Measurements from ENCODE around the gene PLEKHF1.

The PLEKHF1 gene

DNA sequence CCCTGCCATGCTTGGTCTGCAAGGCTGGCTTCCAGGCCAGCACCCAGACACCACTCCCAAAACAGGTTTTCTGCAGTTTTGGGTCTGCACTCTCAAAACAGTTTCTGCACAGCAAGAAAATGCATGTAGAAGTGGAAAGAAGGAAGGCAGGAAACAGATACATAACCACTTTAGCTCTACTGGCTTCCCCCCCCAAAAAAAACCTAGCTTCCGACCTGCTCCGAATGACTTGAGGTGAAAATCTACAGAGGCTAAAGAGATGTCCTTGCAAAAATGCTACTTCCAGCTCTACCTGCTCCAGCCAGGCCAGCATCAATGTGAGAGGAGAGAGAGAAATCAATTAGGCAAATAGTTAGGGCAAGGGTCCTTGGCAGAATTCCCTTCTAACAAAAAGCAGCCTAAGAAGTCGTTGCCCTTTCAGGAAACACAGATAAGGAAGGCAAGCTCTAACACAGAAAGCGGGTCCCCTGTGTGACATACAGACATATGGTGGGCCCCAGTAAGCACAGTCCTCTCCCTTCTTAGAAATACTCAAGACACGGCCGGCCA, 46.4 kb downstream of the PLEKHF1 start:
- peak overlapping the region; percentile 58 for H3K27ac Mint-ChIP-seq
- peaks cover 16% of the 10 kb centered on the region for H3K36me3 Mint-ChIP-seq
- no peak for ATAC-seq
- H3K27me3 Mint-ChIP-seq = no peaks in the 10 kb centered on the region
- no peaks in the 10 kb centered on the region for H3K9me3 Mint-ChIP-seq
- H3K4me1 Mint-ChIP-seq = peaks cover 75% of the 10 kb centered on the region
- no peak overlapping the region for H3K4me3 Mint-ChIP-seq

DNA sequence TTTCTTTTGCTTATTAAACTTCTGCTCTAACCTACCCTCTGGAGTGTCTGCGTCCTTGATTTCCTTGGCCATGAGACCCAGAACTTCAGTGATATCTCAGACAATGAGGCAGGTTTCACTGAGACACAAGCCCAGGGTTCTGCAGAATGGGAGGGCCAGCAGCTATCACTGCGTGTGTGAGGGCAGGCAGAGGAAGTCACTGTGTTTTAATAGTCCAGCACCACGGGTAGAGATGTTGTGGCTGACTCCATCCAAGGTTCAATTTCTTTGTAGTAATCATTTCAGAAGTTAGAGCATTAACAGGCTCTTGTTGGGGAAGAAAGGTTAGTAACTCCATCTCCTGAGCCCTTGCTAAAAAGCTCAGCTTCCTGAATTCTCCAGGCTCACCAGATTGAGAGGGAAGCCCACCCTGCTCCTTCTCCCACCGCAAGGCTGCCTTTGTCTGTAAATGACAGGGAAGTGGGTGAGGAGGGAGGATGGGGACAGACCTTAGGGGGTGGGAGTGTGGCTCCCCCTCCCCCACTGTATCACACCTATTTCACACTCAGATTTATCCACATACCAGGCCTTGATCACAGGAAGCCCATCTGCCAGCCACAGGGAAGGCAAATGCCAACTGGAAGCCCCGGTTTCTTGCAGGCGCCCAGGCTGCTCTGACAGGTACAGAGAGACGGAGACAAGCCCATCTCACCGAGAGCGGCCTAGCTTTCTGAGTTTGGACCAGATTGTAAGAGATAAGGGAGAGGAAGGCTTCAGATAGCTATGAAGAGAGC, 47.7 kb downstream of the PLEKHF1 start:
- no peak overlapping the region for H3K4me3 Mint-ChIP-seq
- peaks cover 78% of the 10 kb centered on the region for H3K4me1 Mint-ChIP-seq
- ATAC-seq = no peak
- H3K27ac Mint-ChIP-seq = peak overlapping the region; percentile 99
- H3K9me3 Mint-ChIP-seq = no peaks in the 10 kb centered on the region
- peaks cover 5% of the 10 kb centered on the region for H3K36me3 Mint-ChIP-seq
- no peaks in the 10 kb centered on the region for H3K27me3 Mint-ChIP-seq

DNA sequence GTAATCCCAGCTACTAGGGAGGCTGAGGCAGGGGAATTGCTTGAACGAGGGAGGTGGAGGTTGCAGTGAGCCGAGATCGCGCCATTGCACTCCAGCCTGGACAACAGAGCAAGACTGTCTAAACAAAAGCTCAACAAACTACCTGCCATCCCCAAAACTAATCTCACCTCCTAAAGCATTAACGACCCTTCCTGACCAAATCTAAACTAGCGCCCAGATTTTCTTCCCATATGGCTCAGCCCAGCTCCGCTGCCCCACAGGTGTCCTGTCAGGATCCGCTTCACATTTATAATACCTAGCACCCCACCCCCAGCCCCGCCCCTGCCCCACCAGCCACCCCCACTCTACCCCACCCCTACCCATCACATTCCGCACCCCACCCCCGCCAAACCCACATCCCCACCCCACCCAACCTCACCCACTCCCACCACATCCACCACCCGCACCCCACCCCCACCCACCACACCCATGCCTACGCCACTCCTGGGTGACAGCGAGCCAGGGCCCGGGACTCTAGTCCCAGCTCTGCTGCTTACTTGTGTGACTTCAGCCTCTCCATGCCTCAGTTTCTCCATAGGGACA, 49.2 kb downstream of the PLEKHF1 start:
- Mint-ChIP-seq H3K4me3 (peak overlapping the region; percentile 82), H3K9me3 (no peaks in the 10 kb centered on the region), H3K4me1 (peaks cover 66% of the 10 kb centered on the region), H3K27me3 (no peaks in the 10 kb centered on the region), H3K27ac (peak overlapping the region; percentile 99), H3K36me3 (peaks cover 5% of the 10 kb centered on the region)
- ATAC-seq = peak; percentile 40

DNA sequence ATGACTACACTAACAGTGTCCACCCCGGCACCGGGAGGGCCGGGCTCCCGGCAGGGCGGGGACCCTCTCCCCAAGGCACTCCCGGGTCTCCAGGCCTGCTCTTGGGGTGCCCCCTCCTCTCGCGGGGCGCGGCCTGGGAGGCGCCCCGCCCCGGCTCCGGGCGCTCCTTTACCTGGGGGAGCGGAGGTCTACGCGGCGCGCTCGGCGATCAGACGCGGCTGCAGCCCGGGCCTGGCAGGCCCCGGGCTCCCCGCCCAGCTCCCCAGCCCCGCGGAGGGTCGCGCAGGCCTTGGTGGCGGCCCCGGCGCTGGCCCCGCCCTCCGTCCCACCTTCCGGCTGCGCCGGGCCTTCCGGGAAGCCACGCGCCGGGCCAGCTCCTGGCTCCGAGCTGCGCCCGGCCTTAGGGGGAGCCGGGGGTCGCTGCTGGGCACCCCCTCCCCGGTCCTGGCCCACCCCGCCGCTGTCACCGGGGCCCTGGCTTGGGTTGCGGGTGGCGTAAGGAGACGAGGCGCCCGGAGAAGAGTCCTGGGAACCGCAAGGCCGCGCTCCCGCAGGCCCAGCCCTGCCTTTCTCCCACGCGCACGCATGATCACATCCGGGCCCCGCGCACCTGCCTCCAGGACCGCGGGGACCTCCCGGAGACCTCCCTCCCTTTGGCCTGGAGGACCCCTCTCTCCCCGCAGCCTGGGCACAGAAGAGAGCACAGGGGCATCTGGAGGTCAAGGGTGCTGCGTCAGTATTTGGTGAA, 49.9 kb downstream of the PLEKHF1 start, which contains the start of gene C19orf12:
TSS of gene C19orf12 (minus strand) at position 309 of the 748 bp plus-strand sequence. CDS start 6,848 bp downstream, outside the sequence.
- Mint-ChIP-seq H3K4me3 (peak within 1 kb of the TSS; percentile 94), H3K9me3 (no peaks in the 10 kb centered on the region), H3K36me3 (peaks cover 5% of the 10 kb centered on the region), H3K4me1 (peaks cover 61% of the 10 kb centered on the region), H3K27me3 (no peaks in the 10 kb centered on the region), H3K27ac (peak within 1 kb of the TSS; percentile 99)
- peak; percentile 88 for ATAC-seq

DNA sequence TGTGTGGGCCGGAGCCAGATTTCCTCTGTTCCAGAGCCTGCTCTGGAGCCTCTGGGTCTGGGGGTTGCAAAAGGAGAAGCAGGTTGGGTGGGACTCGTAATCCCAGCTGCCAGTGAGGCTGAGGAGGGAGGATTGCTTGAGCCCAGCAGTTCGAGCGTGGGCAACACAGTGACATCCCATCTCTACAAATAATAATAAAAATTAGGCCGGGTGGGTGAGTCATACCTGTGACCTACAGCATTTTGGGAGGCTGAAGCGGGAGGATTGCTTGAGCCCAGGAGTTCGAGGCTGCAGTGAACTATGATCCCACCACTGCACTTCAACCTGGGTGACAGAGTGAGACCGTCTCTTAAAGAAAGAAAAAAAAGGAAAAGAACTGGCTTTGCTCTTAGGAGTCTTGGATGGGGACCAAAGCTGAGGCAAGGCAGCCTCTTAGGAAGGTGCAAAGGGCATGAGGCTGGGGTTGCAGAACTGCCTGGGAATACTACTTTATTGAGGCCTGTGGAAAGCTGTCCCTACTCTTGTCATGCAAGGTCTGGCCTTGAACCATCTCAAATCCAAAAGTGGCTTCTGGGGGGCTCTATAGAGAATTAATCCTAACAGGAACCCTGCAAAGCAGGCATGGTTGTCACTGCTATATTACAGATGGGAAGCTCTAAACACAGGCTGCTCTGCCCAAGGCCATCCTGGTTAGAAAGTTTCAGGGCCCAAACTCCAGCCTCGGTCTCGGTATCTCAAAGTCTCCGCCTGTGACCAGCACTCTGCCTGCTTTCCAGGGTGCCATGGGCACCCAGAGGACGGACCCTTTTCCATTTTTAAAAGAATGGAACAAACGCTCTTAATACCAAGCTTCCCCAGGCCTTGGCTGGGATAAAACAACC, 50.7 kb downstream of the PLEKHF1 start:
- peaks cover 53% of the 10 kb centered on the region for H3K4me1 Mint-ChIP-seq
- H3K36me3 Mint-ChIP-seq = peaks cover 5% of the 10 kb centered on the region
- peak overlapping the region; percentile 94 for H3K4me3 Mint-ChIP-seq
- H3K9me3 Mint-ChIP-seq = no peaks in the 10 kb centered on the region
- H3K27ac Mint-ChIP-seq = peak overlapping the region; percentile 99
- no peaks in the 10 kb centered on the region for H3K27me3 Mint-ChIP-seq
- peak; percentile 20 for ATAC-seq

DNA sequence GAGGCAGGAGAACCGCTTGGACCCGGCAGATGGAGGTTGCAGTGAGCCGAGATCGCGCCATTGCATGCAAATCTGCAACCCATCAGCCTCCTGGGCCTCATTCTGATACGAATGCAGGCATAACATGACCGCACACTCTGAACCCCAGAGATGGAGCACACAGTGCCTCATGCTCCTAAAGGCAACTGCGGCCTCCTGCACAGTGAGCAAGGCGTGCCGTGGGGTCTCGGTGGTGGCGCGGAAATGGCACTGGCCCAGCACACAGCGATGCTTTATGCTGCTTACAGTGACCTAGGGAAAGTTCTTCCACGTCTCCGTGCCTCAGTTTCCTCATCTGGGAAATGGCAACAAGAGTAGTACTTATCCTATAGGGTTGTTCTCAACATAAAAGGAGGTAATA, 51.8 kb downstream of the PLEKHF1 start:
- Mint-ChIP-seq H3K27ac (no peak overlapping the region), H3K4me3 (no peak overlapping the region), H3K4me1 (peaks cover 44% of the 10 kb centered on the region), H3K36me3 (no peaks in the 10 kb centered on the region), H3K27me3 (no peaks in the 10 kb centered on the region), H3K9me3 (no peaks in the 10 kb centered on the region)
- ATAC-seq = no peak

DNA sequence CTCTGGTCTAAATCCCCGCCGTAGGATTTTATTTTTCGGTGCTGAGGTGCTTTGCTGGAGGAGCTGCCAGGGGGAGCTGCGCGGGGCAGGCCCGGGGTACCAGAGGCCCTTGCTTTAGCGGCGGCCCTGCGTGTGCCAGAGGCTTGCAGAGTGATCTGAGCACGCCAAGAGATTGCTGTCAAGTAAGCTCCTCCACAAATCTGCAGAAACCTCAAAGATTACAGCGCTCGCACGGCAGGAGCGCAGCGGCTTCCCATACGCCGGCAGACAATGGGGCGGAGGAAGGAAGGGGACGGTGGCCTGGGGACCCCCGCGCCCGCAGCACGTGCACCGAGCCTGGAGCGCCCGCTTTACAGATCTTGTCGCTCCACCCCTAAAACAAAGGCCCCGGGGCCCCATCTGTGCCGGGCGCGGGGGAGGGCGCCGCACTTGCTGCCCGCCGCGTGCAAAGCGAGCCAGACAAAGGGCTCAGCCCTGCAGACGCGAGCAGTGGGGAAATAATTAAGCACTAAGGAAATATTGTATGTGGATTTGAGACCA, 58.9 kb downstream of the PLEKHF1 start:
- H3K4me3 Mint-ChIP-seq = peak overlapping the region; percentile 64
- no peaks in the 10 kb centered on the region for H3K36me3 Mint-ChIP-seq
- peaks cover 10% of the 10 kb centered on the region for H3K4me1 Mint-ChIP-seq
- H3K9me3 Mint-ChIP-seq = no peaks in the 10 kb centered on the region
- peaks cover 46% of the 10 kb centered on the region for H3K27me3 Mint-ChIP-seq
- ATAC-seq = peak; percentile 47
- H3K27ac Mint-ChIP-seq = no peak overlapping the region

DNA sequence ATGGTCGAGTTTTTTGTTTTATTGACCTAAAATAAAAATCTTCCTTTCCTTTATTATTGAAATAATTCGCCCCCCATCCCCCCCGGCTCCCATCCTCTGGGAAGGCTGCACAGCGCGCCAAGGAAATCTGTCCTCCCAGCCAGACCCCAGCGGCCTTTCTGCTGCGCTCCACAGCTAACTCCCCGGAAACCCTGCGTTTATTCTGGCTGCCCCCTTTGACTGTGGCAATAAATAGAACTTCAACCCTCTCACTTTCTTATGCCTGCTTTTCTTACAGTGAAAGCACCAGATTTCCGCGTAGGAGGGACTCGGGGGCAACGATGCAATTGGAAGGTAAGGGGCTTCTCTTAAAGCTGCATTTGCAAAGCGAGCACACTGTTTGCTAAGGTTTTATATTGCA, 59.5 kb downstream of the PLEKHF1 start:
- H3K4me1 Mint-ChIP-seq = peaks cover 10% of the 10 kb centered on the region
- no peak overlapping the region for H3K27ac Mint-ChIP-seq
- H3K9me3 Mint-ChIP-seq = no peaks in the 10 kb centered on the region
- ATAC-seq = no peak
- H3K36me3 Mint-ChIP-seq = no peaks in the 10 kb centered on the region
- H3K27me3 Mint-ChIP-seq = peaks cover 52% of the 10 kb centered on the region
- no peak overlapping the region for H3K4me3 Mint-ChIP-seq
